PC-9 (cell line): ENCODE measurements around the gene PKN2. TPM values are rescaled to one million over a fixed set of nuclear protein-coding genes. Genes with fewer than 3 reads are reported as not detected.

ENCODE experiments used
- BruUV-seq: library from RNA; stranded (reverse); fragments of 400-500 nt; replicated peaks from 2 replicates; lab custom pipeline; 2021; lab: Mats Ljungman, UMichigan
- CTCF ChIA-PET: fragments of 300-600 bp; sonication (Branson Sonifier 250); formaldehyde crosslinking; loops from one replicate; lab custom pipeline; 2022; ENCODE audit warnings: antibody characterized with exemption; lab: Charles Lee
- POLR2A ChIA-PET: fragments of 300-600 bp; sonication (Branson Sonifier 250); formaldehyde crosslinking; loops from one replicate; lab custom pipeline; 2022; ENCODE audit warnings: antibody characterized with exemption; ENCODE audit not compliant: unreplicated experiment; lab: Charles Lee
- DNase-seq, 2 experiments: peaks; one replicate each; pipeline versions ENCODE4 v3.0.0 to v3.0.0-alpha.2; 2015 to 2022; ENCODE audit warnings: mixed read lengths in 1 of 2
- H2AFZ ChIP-seq: fragments of 200-600 bp; sonication (generic); 2 replicates; pipeline ENCODE4 v1.8.1; 2017; ENCODE audit warnings: antibody characterized with exemption
- H3F3A ChIP-seq: fragments of 200-600 bp; sonication (generic); 2 replicates; pipeline ENCODE4 v1.8.1; 2017; ENCODE audit warnings: antibody characterized with exemption, mild to moderate bottlenecking, low read depth; ENCODE audit not compliant: insufficient read depth
- H3K27ac ChIP-seq: fragments of 200-600 bp; sonication (generic); 2 replicates; pipeline ENCODE4 v1.6.1; 2016; ENCODE audit warnings: mixed run types
- H3K27me3 ChIP-seq: fragments of 200-600 bp; sonication (generic); 2 replicates; pipeline ENCODE4 v1.6.1; 2016; ENCODE audit warnings: low read depth, mixed run types; ENCODE audit not compliant: insufficient read depth
- H3K36me3 ChIP-seq: fragments of 200-600 bp; sonication (generic); 2 replicates; pipeline ENCODE4 v1.6.1; 2016; ENCODE audit warnings: low read depth, mixed run types
- H3K4me1 ChIP-seq: fragments of 200-600 bp; sonication (generic); replicated peaks from 2 replicates; pipeline ENCODE4 v1.6.1; 2016; ENCODE audit warnings: mixed run types; ENCODE audit not compliant: insufficient read depth
- H3K4me2 ChIP-seq: fragments of 200-600 bp; sonication (generic); 2 replicates; pipeline ENCODE4 v1.6.1; 2017; ENCODE audit warnings: mixed run types
- H3K4me3 ChIP-seq: fragments of 200-600 bp; sonication (generic); 2 replicates; pipeline ENCODE4 v1.6.1; 2016; ENCODE audit warnings: mixed run types
- H3K79me2 ChIP-seq: fragments of 200-600 bp; sonication (generic); 2 replicates; pipeline ENCODE4 v1.6.1; 2017; ENCODE audit warnings: low read depth, mixed run types
- H3K9me2 ChIP-seq: fragments of 200-600 bp; sonication (generic); 2 replicates; pipeline ENCODE4 v1.8.1; 2017; ENCODE audit warnings: mild to moderate bottlenecking; ENCODE audit not compliant: insufficient read depth
- H3K9me3 ChIP-seq: fragments of 200-600 bp; sonication (generic); 2 replicates; pipeline ENCODE4 v1.8.1; 2016; ENCODE audit warnings: low read depth; ENCODE audit not compliant: insufficient read depth
- H4K20me1 ChIP-seq: fragments of 200-600 bp; sonication (generic); 2 replicates; pipeline ENCODE4 v1.8.1; 2017; ENCODE audit not compliant: insufficient read depth
- EZH2 ChIP-seq: fragments of 200-600 bp; sonication (generic); IDR thresholded peaks from 2 replicates; pipeline ENCODE4 v1.8.0; 2017; ENCODE audit warnings: antibody characterized with exemption, low read depth
- intact Hi-C: fragments of 100-400 bp; cut with micrococcal nuclease; formaldehyde crosslinking; loops from one replicate; pipeline ENCODE4 v1.10.0; 2022; ENCODE audit not compliant: unreplicated experiment
- total RNA-seq: library from RNA; stranded (reverse); gene quantifications from 2 replicates; pipeline ENCODE4 v1.2.3, GENCODE V29; 2021
- TF ChIP-seq, protein P1 (sequence below): fragments of 200-600 bp; sonication (generic); conservative IDR thresholded peaks from 2 replicates; pipeline ENCODE4 v1.6.1; 2017; ENCODE audit warnings: mixed run types, antibody characterized with exemption, mild to moderate bottlenecking, moderate library complexity

The PKN2 gene
- total RNA-seq, 1 experiment from 2014 or later: 79.3 TPM

DNA sequence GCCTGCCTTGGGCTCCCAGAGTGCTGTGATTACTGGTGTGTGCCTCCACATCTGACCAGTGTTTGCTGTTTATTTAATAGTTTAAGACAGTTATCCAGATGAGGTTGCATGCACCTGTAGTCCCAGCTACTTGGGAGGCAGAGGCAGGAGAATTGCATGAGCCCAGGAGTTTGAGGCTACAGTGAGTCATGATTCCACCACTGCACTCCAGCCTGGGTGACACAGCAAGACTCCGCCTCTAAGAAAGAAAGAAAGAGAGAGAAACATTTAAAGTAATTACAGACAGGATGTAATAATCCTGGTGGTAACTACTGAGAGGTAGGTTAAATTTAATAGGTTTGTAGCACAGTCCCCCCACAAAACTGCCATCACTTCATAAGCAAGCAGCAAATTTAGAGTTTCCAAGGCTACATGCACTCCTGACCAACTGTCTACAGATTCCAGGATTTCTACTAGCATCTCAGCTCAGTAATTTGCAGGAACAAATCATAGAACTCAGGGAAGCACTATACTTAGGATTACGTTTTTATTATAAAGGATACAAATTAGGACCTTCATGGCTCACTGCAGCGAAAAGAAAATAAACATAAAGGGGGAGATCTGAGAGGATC is 89.6 kb downstream of the PKN2 start:
- Histone ChIP-seq H3K9me2 (peaks cover 8% of the 10 kb centered on the region), H3K4me3 (peak overlapping the region; percentile 26; the same call in 1 of the 2 replicates), H4K20me1 (no peaks in the 10 kb centered on the region), H3K79me2 (peaks cover 44% of the 10 kb centered on the region), H3K4me1 (peaks cover 39% of the 10 kb centered on the region), H3K36me3 (peaks cover 51% of the 10 kb centered on the region), H3K4me2 (peak overlapping the region; percentile 73), H2AFZ (no peak overlapping the region), H3K9me3 (no peaks in the 10 kb centered on the region; the same call in 1 of the 2 replicates), H3K27me3 (no peaks in the 10 kb centered on the region), H3K27ac (peak overlapping the region; percentile 98), H3F3A (peaks cover 43% of the 10 kb centered on the region)
- CTCF ChIA-PET: no interaction called here
- BruUV-seq: TSS peak; percentile 86
- POLR2A ChIA-PET: interaction anchor here (0.6 to 0.7 kb wide), 2 partner anchors 10 to 89 kb away, joined by 3 to 16 read pairs; partner anchors contain the start of gene PKN2
- DNase-seq: peak; percentile 65 to 93
- intact Hi-C loops: loop anchor here (1.0 kb wide), 2 partner anchors 10 to 89 kb away; partner anchors contain the start of gene PKN2
- TF ChIP-seq, protein P1, sequence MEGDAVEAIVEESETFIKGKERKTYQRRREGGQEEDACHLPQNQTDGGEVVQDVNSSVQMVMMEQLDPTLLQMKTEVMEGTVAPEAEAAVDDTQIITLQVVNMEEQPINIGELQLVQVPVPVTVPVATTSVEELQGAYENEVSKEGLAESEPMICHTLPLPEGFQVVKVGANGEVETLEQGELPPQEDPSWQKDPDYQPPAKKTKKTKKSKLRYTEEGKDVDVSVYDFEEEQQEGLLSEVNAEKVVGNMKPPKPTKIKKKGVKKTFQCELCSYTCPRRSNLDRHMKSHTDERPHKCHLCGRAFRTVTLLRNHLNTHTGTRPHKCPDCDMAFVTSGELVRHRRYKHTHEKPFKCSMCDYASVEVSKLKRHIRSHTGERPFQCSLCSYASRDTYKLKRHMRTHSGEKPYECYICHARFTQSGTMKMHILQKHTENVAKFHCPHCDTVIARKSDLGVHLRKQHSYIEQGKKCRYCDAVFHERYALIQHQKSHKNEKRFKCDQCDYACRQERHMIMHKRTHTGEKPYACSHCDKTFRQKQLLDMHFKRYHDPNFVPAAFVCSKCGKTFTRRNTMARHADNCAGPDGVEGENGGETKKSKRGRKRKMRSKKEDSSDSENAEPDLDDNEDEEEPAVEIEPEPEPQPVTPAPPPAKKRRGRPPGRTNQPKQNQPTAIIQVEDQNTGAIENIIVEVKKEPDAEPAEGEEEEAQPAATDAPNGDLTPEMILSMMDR: no peak; the same call in 1 of the 2 replicates
- no peak for TF ChIP-seq EZH2

DNA sequence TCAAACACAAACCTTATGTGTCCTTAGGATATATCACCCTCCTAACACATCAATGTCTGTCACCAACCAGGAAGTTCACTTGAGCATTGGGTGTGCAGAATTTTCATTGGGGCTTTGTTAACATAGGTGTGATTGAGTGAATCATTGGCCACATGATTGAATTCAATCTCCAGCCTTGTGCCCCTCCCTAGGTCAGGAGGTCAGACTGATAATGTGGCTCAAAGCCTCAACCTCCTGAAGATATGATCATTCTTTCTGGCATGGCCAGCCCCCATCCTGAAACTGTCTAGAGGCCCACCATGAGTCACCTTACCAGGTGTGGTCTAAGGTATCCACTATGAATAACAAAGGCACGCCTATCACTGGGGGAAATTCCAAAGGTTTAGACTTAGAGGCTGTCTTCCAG is 90.1 kb downstream of the PKN2 start:
- no peak overlapping the region for H2AFZ ChIP-seq
- intact Hi-C loops: loop anchor here (1.0 kb wide), 2 partner anchors 11 to 90 kb away; partner anchors contain the start of gene PKN2
- peaks cover 41% of the 10 kb centered on the region for H3F3A ChIP-seq
- peaks cover 39% of the 10 kb centered on the region for H3K4me1 ChIP-seq
- peaks cover 42% of the 10 kb centered on the region for H3K79me2 ChIP-seq
- H3K27me3 ChIP-seq: no peaks in the 10 kb centered on the region
- no TSS peak for BruUV-seq
- H4K20me1 ChIP-seq: no peaks in the 10 kb centered on the region
- no peak for TF ChIP-seq EZH2
- TF ChIP-seq, protein P1: no peak
- DNase-seq: peak; percentile 89 to 100
- ChIA-PET CTCF (no interaction called here), POLR2A (interaction anchor here (0.7 kb wide), 1 partner anchor 10 kb away, joined by 16 read pairs; no protein-coding TSS in a partner anchor)
- H3K9me3 ChIP-seq: no peaks in the 10 kb centered on the region
- H3K9me2 ChIP-seq: peaks cover 8% of the 10 kb centered on the region
- peaks cover 53% of the 10 kb centered on the region for H3K36me3 ChIP-seq
- peak overlapping the region; percentile 26; the same call in 1 of the 2 replicates for H3K4me3 ChIP-seq
- H3K4me2 ChIP-seq: peak overlapping the region; percentile 73
- peak overlapping the region; percentile 98 for H3K27ac ChIP-seq

DNA sequence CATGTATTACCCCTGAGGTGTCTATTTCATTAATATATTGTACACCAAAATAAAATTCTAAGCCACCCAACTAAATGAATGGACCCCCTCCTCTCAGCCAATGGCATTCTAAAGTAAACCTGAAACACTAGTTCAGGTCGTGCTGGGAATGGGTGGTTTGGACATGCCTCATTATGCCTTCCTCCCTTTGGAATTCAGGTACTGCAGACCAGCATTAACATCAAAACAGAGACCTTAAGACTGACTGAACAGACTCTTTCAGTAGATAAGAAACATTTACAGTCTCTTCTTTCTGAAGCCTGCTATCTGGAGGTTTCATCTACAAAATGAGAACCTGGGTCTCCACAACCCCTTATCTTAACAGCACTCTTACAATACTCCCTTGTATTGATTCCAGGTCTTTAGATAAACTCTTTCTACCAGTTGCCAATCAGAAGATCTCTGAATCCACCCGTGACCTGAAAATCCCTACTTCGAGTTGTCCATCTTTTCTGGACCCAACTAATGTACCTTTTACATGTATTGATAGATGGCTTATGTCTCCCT is 93.6 kb downstream of the PKN2 start:
- Histone ChIP-seq H3K4me2 (no peak overlapping the region), H3K36me3 (peaks cover 37% of the 10 kb centered on the region), H3K27me3 (no peaks in the 10 kb centered on the region), H4K20me1 (no peaks in the 10 kb centered on the region), H3K4me1 (peaks cover 28% of the 10 kb centered on the region), H3K9me2 (peaks cover 8% of the 10 kb centered on the region), H3K9me3 (no peaks in the 10 kb centered on the region), H3K27ac (peak overlapping the region; percentile 23; the same call in 1 of the 2 replicates), H3K4me3 (no peak overlapping the region), H3K79me2 (peaks cover 26% of the 10 kb centered on the region), H2AFZ (no peak overlapping the region), H3F3A (peaks cover 29% of the 10 kb centered on the region)
- BruUV-seq: no TSS peak
- DNase-seq: no peak
- ChIA-PET POLR2A (no interaction called here), CTCF (no interaction called here)
- no peak for TF ChIP-seq EZH2
- TF ChIP-seq, protein P1: no peak
- intact Hi-C loops: no loop called here
